ENCODE results near the gene RNGTT.

GRCh38 chr6:88734544-88734943 lies 228.9 kb downstream of the RNGTT start:
- TF ChIP-seq CTCF (IDR thresholded peaks at IDR 0.05; ENCODE audit: poor library complexity) = no peak
- TF ChIP-seq EZH2phosphoT487 (IDR thresholded peaks at IDR 0.05; ENCODE audit: low read depth, severe bottlenecking, unreplicated experiment) = no peak

All from hepatocyte (in vitro differentiated cells).